Measurements from ENCODE around the gene ASB18. TPM values are rescaled to one million over a fixed set of nuclear protein-coding genes. Genes with fewer than 3 reads are reported as not detected.

ASB18 gene
- total and polyA plus RNA-seq, 10 of the 15 experiments (the other 5 are each of a cell fraction or from before 2014, with no cell fraction given), result not detected

- TF ChIP-seq ZBTB11 (CRISPR knock-in tag; IDR thresholded peaks at IDR 0.05), result no peak
These were observed 2.8 kb downstream of the ASB18 start (continued) for GRCh38 chr2:236261452-236261851.

GRCh38 chr2:236259371-236259770 is 4.8 kb downstream of the ASB18 start:
- in situ Hi-C loops (cut with MboI), result no loop called here
- WGBS (ENCODE audit: insufficient coverage, insufficient replicate concordance, low lambda C conversion rate, missing lambda C conversion rate), result 8% methylated on average over 6 of the region's 6 CpGs
- POLR2A ChIA-PET, result no interaction called here

GRCh38 chr2:236257575-236257974 is 6.6 kb downstream of the ASB18 start:
- DNase-seq (ENCODE audit: low read depth, low spot score), result no peak
- ChIA-PET SMC1A (ENCODE audit: uncharacterized antibody, unreplicated experiment) (no interaction called here), CTCF (no interaction called here), POLR2A (no interaction called here), RAD21 (ENCODE audit: unreplicated experiment) (no interaction called here)
- no peaks in the 10 kb centered on the region for H3K27me3 ChIP-seq (replicated peaks in 1 of 2; ENCODE audit: control insufficient read depth in 2 of 2, insufficient read depth in 2 of 2, low read length in 1 of 2)
- H3K4me3 ChIP-seq, result no peak overlapping the region
- no peaks in the 10 kb centered on the region for H3K79me2 ChIP-seq (ENCODE audit: control insufficient read depth, insufficient read depth, low read length)
- intact Hi-C loops (cut with micrococcal nuclease; ENCODE audit: unreplicated experiment) (no loop called here), in situ Hi-C loops (cut with MboI) (no loop called here)
- no peaks in the 10 kb centered on the region for H3K36me3 ChIP-seq (ENCODE audit: control insufficient read depth in 2 of 2, insufficient read depth in 2 of 2, low read length in 1 of 2)
- FAIRE-seq, result no peak
- H3K9ac ChIP-seq (ENCODE audit: control insufficient read depth, insufficient read depth, low read length), result no peak overlapping the region
- no peak overlapping the region for H3K4me2 ChIP-seq (ENCODE audit: control insufficient read depth, insufficient read depth)
- no peak for ATAC-seq
- no peaks in the 10 kb centered on the region for H4K20me1 ChIP-seq (ENCODE audit: control insufficient read depth, insufficient read depth)
- no peaks in the 10 kb centered on the region; the same call in 2 of the 3 replicates for H3K9me3 ChIP-seq (replicated peaks; ENCODE audit: control insufficient read depth, insufficient read depth, low read length)
- no peak overlapping the region for H3K27ac ChIP-seq (ENCODE audit: control insufficient read depth, insufficient read depth)
- no peaks in the 10 kb centered on the region for H3K4me1 ChIP-seq (ENCODE audit: control insufficient read depth, insufficient read depth, low read length)
- 47% methylated on average over 6 of the region's 6 CpGs for whole genome bisulfite sequencing (ENCODE audit: insufficient coverage, insufficient replicate concordance, low lambda C conversion rate, missing lambda C conversion rate)
- H2AFZ ChIP-seq (ENCODE audit: control insufficient read depth, low read depth, low read length), result no peak overlapping the region
- BruUV-seq (replicated peaks), result no TSS peak
- TF ChIP-seq ZSCAN29 (IDR thresholded peaks at IDR 0.05) (no peak), TCF3 (IDR thresholded peaks at IDR 0.05; ENCODE audit: borderline replicate concordance, insufficient read depth, low read depth, low read length) (no peak), ZZZ3 (IDR thresholded peaks at IDR 0.05; ENCODE audit: control insufficient read depth, insufficient read length, low read depth) (no peak), RCOR1 (conservative IDR thresholded peaks at IDR 0.05; ENCODE audit: low read depth, low read length) (no peak), HDGF (IDR thresholded peaks at IDR 0.05) (no peak), CHD4 (IDR thresholded peaks at IDR 0.05) (no peak), CHD1 (IDR thresholded peaks at IDR 0.05; ENCODE audit: low read depth, low read length) (no peak), ATF7 (IDR thresholded peaks at IDR 0.05; ENCODE audit: low read depth) (no peak), BHLHE40 (IDR thresholded peaks at IDR 0.05; ENCODE audit: borderline replicate concordance in 1 of 2, low read depth in 2 of 2, low read length in 1 of 2) (no peak), RBBP5 (conservative IDR thresholded peaks at IDR 0.05) (no peak), NFIC (IDR thresholded peaks at IDR 0.05; ENCODE audit: low read depth, low read length) (no peak)

More at GRCh38 chr2:236259371-236259770, 4.8 kb downstream of the ASB18 start:
- ChIA-PET RAD21 (ENCODE audit: unreplicated experiment) (no interaction called here), SMC1A (ENCODE audit: uncharacterized antibody, unreplicated experiment) (no interaction called here), CTCF (no interaction called here)
- BruUV-seq (replicated peaks), result no TSS peak
- no peak overlapping the region for H3K9ac ChIP-seq (ENCODE audit: control insufficient read depth, insufficient read depth, low read length)
- no peaks in the 10 kb centered on the region for H3K27me3 ChIP-seq (replicated peaks in 1 of 2; ENCODE audit: control insufficient read depth in 2 of 2, insufficient read depth in 2 of 2, low read length in 1 of 2)
- no peak overlapping the region for H3K4me3 ChIP-seq
- no peak for ATAC-seq
- H3K9me3 ChIP-seq (replicated peaks; ENCODE audit: control insufficient read depth, insufficient read depth, low read length), result no peaks in the 10 kb centered on the region; the same call in 2 of the 3 replicates
- H3K4me2 ChIP-seq (ENCODE audit: control insufficient read depth, insufficient read depth), result no peak overlapping the region
- no peaks in the 10 kb centered on the region for H3K4me1 ChIP-seq (ENCODE audit: control insufficient read depth, insufficient read depth, low read length)
- intact Hi-C loops (cut with micrococcal nuclease; ENCODE audit: unreplicated experiment), result no loop called here
- no peak overlapping the region for H3K27ac ChIP-seq (ENCODE audit: control insufficient read depth, insufficient read depth)
- H3K36me3 ChIP-seq (ENCODE audit: control insufficient read depth in 2 of 2, insufficient read depth in 2 of 2, low read length in 1 of 2), result no peaks in the 10 kb centered on the region
- DNase-seq (ENCODE audit: low read depth, low spot score), result no peak
- H2AFZ ChIP-seq (ENCODE audit: control insufficient read depth, low read depth, low read length), result no peak overlapping the region
- H3K79me2 ChIP-seq (ENCODE audit: control insufficient read depth, insufficient read depth, low read length), result no peaks in the 10 kb centered on the region
- H4K20me1 ChIP-seq (ENCODE audit: control insufficient read depth, insufficient read depth), result no peaks in the 10 kb centered on the region
- FAIRE-seq, result no peak
- no peak for TF ChIP-seq RFX5 (IDR thresholded peaks at IDR 0.05; ENCODE audit: low read depth, low read length)

Measured in GM12878 (cell line).